ENCODE data around the gene ATG7.

GRCh38 chr3:11391174-11391879 lies 119.1 kb downstream of the ATG7 start:
- TF ChIP-seq, protein P1, sequence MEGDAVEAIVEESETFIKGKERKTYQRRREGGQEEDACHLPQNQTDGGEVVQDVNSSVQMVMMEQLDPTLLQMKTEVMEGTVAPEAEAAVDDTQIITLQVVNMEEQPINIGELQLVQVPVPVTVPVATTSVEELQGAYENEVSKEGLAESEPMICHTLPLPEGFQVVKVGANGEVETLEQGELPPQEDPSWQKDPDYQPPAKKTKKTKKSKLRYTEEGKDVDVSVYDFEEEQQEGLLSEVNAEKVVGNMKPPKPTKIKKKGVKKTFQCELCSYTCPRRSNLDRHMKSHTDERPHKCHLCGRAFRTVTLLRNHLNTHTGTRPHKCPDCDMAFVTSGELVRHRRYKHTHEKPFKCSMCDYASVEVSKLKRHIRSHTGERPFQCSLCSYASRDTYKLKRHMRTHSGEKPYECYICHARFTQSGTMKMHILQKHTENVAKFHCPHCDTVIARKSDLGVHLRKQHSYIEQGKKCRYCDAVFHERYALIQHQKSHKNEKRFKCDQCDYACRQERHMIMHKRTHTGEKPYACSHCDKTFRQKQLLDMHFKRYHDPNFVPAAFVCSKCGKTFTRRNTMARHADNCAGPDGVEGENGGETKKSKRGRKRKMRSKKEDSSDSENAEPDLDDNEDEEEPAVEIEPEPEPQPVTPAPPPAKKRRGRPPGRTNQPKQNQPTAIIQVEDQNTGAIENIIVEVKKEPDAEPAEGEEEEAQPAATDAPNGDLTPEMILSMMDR (IDR thresholded peaks at IDR 0.05) = no peak
- TF ChIP-seq POLR2A (IDR thresholded peaks at IDR 0.05) = no peak
